ENCODE measurements around the gene PTPRR. TPM values are rescaled to one million over a fixed set of nuclear protein-coding genes. Genes with fewer than 3 reads are reported as not detected.
A peak's percentile ranks its signal among the peaks of the same experiment; 100 is the strongest.

Gene PTPRR
- total and polyA plus RNA-seq, 12 donors: 0.20 to 1.7 (median 0.74) TPM

DNA sequence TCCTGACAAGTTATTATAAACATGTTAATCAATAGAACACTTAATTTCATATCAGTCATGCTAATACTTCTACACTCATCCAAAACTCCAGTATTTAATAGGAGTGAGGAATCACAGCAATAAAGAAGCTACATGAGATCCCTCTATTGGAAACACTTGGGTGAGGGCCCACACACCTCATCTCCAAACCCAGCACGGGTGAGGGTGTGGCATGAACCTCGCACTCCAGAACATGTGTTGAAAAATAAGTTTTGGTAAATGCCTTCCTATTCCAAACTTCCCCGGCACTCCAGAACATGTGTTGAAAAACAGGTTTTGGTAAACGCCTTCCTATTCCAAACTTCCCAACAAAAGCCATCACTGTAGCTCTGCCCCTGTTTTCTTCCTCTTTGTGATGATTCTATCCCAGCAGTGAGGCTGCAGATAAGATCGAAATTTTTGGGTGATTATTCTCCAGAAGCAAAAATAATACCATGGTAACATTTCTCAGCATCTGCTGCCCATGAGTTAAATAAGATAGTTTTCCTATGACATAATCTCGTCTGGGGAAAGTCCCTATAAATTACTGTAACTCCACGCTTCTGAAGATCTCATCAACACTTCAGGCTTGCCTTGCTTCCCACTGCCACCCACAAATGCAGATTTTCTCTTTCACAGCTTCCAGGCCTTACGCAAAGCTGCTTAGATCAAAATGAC, 258.9 kb downstream of the PTPRR start:
- Histone ChIP-seq H3K9me3 (no peaks in the 10 kb centered on the region), H3K27ac (peak overlapping the region in 8 of 10 donors; percentile 13 to 70 (median 46)), H3K4me3 (peak overlapping the region in 1 of 10 donors; percentile 6), H3K36me3 (peaks cover 0 to 2% (median 0%) of the 10 kb centered on the region in 9 donors), H3K4me1 (peaks cover 0 to 35% (median 14%) of the 10 kb centered on the region in 9 donors), H3K27me3 (no peaks in the 10 kb centered on the region)
- TF ChIP-seq, protein P1, sequence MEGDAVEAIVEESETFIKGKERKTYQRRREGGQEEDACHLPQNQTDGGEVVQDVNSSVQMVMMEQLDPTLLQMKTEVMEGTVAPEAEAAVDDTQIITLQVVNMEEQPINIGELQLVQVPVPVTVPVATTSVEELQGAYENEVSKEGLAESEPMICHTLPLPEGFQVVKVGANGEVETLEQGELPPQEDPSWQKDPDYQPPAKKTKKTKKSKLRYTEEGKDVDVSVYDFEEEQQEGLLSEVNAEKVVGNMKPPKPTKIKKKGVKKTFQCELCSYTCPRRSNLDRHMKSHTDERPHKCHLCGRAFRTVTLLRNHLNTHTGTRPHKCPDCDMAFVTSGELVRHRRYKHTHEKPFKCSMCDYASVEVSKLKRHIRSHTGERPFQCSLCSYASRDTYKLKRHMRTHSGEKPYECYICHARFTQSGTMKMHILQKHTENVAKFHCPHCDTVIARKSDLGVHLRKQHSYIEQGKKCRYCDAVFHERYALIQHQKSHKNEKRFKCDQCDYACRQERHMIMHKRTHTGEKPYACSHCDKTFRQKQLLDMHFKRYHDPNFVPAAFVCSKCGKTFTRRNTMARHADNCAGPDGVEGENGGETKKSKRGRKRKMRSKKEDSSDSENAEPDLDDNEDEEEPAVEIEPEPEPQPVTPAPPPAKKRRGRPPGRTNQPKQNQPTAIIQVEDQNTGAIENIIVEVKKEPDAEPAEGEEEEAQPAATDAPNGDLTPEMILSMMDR (IDR thresholded peaks at IDR 0.05): no peak
- no peak for DNase-seq
- 50 to 54% methylated on average over 8 of the region's 8 CpGs for WGBS, 2 donors
- intact Hi-C loops (cut with DNase I): loop anchor here in 3 of 10 donors (10.0 kb wide), 2 partner anchors 47 to 57 kb away; no protein-coding TSS in a partner anchor
- ATAC-seq: peak in 4 of 8 donors; percentile 20 to 46 (median 34)

GRCh38 chr12:70660620-70661219, 259.8 kb downstream of the PTPRR start:
- intact Hi-C loops (cut with DNase I): loop anchor here in 3 of 10 donors (10.0 kb wide), 2 partner anchors 46 to 56 kb away; no protein-coding TSS in a partner anchor
- ATAC-seq: peak; percentile 61 to 91 (median 78)
- H3K27me3 ChIP-seq: no peaks in the 10 kb centered on the region
- 71 to 83% methylated on average over 5 of the region's 5 CpGs for WGBS, 2 donors
- H3K36me3 ChIP-seq: peaks cover 0 to 8% (median 0%) of the 10 kb centered on the region in 9 donors
- peak overlapping the region in 7 of 10 donors; percentile 6 to 70 (median 60) for H3K27ac ChIP-seq
- peak overlapping the region in 1 of 10 donors; percentile 15 for H3K4me3 ChIP-seq
- no peaks in the 10 kb centered on the region for H3K9me3 ChIP-seq
- TF ChIP-seq, protein P1 (IDR thresholded peaks at IDR 0.05): no peak
- peak; percentile 21 to 61 for DNase-seq
- peaks cover 0 to 35% (median 14%) of the 10 kb centered on the region in 9 donors for H3K4me1 ChIP-seq

DNA sequence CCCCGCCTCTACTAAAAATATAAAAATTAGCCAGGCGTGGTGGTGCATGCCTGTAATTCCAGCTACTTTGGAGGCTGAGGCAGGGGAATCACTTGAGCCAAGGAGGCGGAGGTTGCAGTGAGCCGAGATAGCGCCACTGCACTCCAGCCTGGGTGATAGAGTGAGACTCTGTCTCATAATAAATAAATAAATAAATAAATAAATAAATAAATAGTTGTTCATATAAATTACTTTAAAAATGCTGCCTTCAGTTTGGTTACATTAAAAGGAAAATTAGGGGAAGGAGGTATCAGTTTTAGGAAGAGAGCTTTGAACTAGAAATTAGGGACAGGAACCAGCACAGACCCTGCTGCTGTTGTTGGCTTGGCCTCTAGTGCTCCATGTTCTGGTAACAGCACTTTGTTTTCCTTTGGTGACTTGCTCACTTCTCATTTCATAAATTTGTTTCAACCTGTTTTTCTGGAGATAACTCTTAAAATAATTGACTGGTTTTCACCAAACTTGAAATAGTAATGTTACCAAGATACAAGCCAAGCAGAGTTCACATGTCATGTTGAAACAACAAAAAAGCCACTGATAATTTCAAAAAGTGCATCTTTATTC, 260.4 kb downstream of the PTPRR start:
- TF ChIP-seq, protein P1 (IDR thresholded peaks at IDR 0.05): no peak
- no peaks in the 10 kb centered on the region for H3K9me3 ChIP-seq
- H3K27me3 ChIP-seq: no peaks in the 10 kb centered on the region
- 98 to 99% methylated on average over 5 of the region's 5 CpGs for WGBS, 2 donors
- peak overlapping the region in 4 of 10 donors; percentile 6 to 62 (median 51) for H3K27ac ChIP-seq
- H3K4me1 ChIP-seq: peaks cover 0 to 32% (median 14%) of the 10 kb centered on the region in 9 donors
- no peak for ATAC-seq
- no peak for DNase-seq
- peaks cover 0 to 14% (median 0%) of the 10 kb centered on the region in 9 donors for H3K36me3 ChIP-seq
- intact Hi-C loops (cut with DNase I): loop anchor here in 3 of 10 donors (10.0 kb wide), 2 partner anchors 45 to 55 kb away; no protein-coding TSS in a partner anchor
- no peak overlapping the region for H3K4me3 ChIP-seq

DNA sequence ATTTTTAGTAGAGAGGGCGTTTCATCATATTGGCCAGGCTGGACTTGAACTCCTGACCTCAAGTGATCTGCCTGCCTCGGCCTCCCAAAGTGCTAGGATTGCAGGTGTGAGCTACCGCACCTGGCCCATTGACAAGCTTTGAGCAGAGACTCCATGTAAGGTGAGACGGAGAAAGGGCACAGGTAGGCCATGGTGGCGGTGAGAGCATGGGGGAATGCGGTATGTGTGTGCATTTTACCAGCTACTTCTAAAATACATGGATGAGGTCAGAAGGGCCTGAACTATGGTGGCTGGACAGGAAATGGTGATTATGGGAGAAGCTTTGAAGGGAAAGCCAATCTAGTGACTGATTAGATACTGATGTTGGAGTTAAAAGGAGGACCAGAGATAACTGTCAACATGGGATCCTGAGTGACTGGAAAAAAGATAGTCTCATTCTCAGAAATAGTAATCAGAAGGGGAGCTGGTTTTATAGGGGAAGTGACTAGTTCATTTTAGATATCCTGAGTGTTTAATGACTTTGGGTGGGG, 261.4 kb downstream of the PTPRR start:
- intact Hi-C loops (cut with DNase I): no loop called here
- no peak overlapping the region for H3K27ac ChIP-seq
- H3K27me3 ChIP-seq: no peaks in the 10 kb centered on the region
- H3K4me1 ChIP-seq: peaks cover 0 to 28% (median 14%) of the 10 kb centered on the region in 9 donors
- no peak overlapping the region for H3K4me3 ChIP-seq
- no peaks in the 10 kb centered on the region for H3K9me3 ChIP-seq
- 94 to 96% methylated on average over 6 of the region's 6 CpGs for WGBS, 2 donors
- TF ChIP-seq, protein P1 (IDR thresholded peaks at IDR 0.05): no peak
- no peak for ATAC-seq
- H3K36me3 ChIP-seq: peaks cover 0 to 15% (median 0%) of the 10 kb centered on the region in 9 donors
- no peak for DNase-seq

Measured in heart right ventricle (tissue), 16 donors.